GM19324 (cell line): Measurements from ENCODE around the gene ANTKMT.

Source experiments
- ATAC-seq: cut with Tn5 transposase; IDR thresholded peaks from one replicate; pipeline ENCODE4 v1.9.1; 2021; ENCODE audit warnings: mild to moderate bottlenecking, moderate library complexity; ENCODE audit not compliant: unreplicated experiment, low FRiP score

ANTKMT gene

GRCh38 chr16:760545-761343 is 39.8 kb downstream of the ANTKMT start, which contains the start of gene MSLN:
TSS of gene MSLN (plus strand) at chr16:760734. CDS start at chr16:762681, 1,947 bp downstream.
- ATAC-seq: no peak

GRCh38 chr16:761625-762513 is 40.9 kb downstream of the ANTKMT start:
- no peak for ATAC-seq

GRCh38 chr16:762595-763268 is 41.8 kb downstream of the ANTKMT start:
- ATAC-seq: no peak

GRCh38 chr16:763369-764183 is 42.6 kb downstream of the ANTKMT start:
- ATAC-seq: no peak

GRCh38 chr16:764184-764750 is 43.3 kb downstream of the ANTKMT start:
- ATAC-seq: no peak

- ATAC-seq: no peak
Observed at GRCh38 chr16:764848-765487, 44.0 kb downstream of the ANTKMT start.

GRCh38 chr16:765488-765865 is 44.5 kb downstream of the ANTKMT start:
- no peak for ATAC-seq

- no peak for ATAC-seq
Observed at GRCh38 chr16:766008-766819, 45.3 kb downstream of the ANTKMT start.

GRCh38 chr16:766820-767640 is 46.1 kb downstream of the ANTKMT start:
- no peak for ATAC-seq

- no peak for ATAC-seq
Observed at GRCh38 chr16:767743-768235, 46.8 kb downstream of the ANTKMT start.

GRCh38 chr16:768428-768827 is 47.5 kb downstream of the ANTKMT start:
- no peak for ATAC-seq

- ATAC-seq: no peak
Observed at GRCh38 chr16:769184-769784, 48.3 kb downstream of the ANTKMT start.

- ATAC-seq: no peak
Observed at GRCh38 chr16:769934-770333, 49.0 kb downstream of the ANTKMT start.

GRCh38 chr16:770411-770810 is 49.5 kb downstream of the ANTKMT start:
- no peak for ATAC-seq
